HG03342 (cell line): ENCODE results near the gene PACRG.

Experiments
- ATAC-seq: cut with Tn5 transposase; IDR thresholded peaks from one replicate; pipeline ENCODE4 v1.9.1; 2021; ENCODE audit warnings: mild to moderate bottlenecking, moderate library complexity; ENCODE audit not compliant: unreplicated experiment

PACRG gene

DNA sequence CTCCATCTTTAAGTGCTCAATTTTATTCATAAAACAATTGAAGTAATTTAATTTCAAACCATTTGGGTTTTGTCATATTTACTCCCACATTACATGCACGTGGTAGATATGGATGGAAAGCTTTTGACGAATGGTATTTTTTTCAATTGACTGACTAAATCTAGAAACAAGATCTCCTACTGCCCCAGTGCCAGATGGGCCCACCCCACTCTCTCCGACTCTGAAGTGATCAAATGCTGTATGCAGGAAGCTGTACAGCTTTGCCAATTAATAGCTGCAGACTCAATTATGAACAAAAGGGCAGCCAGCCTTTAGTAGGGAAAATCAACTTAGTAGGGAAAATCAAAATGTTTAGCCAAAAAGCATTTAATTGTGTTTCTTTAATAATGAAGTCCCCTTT lies 46.2 kb downstream of the PACRG start:
- ATAC-seq = no peak

DNA sequence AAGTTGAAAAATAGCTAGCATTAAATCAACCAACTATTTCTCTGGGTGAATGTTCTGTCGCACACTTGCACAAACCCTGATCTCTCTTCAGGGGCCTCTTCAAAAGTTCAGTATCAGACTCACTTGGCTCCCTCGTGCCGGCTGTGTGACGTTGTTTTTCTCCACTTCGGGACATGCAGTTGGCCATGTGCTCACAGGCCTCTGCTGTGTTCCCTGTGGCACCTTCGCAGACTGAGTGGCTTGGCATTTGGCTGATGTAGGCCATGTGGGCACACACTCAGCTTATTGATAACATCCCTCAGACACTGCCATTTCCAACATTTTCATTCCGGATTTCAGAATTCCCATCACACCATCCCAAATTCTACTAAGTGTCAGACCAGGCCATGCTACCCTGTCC lies 49.3 kb downstream of the PACRG start:
- ATAC-seq = no peak

DNA sequence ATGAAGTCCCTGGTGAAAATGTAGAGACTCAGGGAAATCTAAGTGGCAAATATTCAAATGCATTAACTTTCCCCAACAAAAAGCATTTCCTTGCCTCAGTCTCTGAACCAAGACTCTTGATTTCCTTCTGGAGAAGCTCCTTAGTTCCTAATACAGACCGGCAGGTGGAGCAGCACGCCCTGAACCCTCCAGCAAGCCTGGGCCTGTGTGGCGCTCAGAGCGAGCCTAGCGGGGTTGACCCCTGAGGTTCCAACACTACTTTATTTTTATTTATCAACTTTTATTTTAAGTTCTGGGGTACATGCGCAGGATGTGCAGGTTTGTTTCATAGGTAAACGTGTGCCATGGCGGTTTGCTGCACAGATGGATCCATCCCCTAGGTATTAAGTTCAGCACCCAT lies 50.8 kb downstream of the PACRG start:
- ATAC-seq = no peak

- no peak for ATAC-seq
These were observed 58.0 kb downstream of the PACRG start for GRCh38 chr6:162785632-162786242.

- no peak for ATAC-seq
These were observed 70.9 kb downstream of the PACRG start for GRCh38 chr6:162798546-162799266.

DNA sequence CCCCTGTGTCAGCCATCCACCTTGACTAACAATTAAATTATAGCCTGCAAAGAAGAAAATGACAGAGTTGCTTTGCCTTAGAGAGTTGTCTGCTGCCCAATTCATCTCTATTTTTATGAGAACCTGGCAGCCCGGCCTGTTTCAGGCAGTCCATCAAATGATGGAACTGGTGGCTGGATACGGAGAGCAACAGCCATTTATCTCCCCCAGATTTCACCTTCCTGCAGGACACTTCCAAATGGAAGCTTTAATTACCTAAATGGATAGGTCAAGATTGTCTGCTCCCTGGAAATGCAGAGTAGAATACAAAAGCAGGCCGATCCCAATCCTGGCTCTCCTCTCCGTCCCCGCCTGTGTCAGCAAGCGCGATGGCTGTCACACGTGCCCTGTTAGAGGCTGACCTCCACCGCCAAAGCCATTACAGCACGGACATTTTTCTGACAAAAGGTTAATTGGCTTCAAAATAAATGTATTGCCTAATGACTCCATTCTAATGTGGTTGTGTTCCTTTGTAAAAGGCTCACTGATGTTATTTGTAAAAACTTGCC lies 86.7 kb downstream of the PACRG start:
- ATAC-seq = no peak

DNA sequence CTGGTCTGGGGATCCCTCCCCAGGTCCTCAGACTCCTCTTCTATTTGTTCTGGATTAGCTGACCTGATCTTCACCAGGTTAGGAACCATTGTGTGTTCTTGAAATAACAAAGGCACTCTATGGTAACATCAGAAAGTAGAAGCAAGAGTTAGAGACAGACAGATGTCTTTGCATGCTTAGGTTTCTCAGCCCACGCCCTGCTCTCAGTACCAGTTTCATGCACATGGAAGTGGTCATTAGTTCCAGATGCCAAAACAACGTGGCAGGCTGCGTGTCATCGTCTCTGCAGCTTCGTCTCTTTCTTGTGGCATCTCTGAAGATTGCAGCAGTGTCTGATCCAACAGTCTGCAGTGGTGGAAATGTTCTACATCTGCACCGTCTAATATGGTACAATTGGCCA lies 89.4 kb downstream of the PACRG start:
- ATAC-seq = no peak

DNA sequence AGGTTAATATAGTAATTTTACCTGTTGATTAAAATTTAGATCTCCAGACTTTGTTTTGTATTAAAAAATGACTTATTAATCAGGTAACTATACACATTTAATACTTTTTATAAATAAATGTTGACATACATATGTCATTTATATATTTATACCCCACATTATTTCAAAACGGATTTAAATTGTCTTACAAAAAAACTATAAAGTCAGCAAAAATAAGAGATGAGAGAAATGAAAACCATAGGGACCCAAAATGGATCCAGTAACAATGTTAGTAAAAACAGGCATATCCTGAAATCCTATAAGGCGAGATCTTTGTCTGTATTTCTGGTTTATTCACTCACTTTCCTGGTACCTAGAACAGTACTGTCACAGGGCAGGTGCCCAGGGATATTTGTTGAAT lies 91.5 kb downstream of the PACRG start:
- no peak for ATAC-seq

- no peak for ATAC-seq
These were observed 93.3 kb downstream of the PACRG start for GRCh38 chr6:162821102-162821501.

DNA sequence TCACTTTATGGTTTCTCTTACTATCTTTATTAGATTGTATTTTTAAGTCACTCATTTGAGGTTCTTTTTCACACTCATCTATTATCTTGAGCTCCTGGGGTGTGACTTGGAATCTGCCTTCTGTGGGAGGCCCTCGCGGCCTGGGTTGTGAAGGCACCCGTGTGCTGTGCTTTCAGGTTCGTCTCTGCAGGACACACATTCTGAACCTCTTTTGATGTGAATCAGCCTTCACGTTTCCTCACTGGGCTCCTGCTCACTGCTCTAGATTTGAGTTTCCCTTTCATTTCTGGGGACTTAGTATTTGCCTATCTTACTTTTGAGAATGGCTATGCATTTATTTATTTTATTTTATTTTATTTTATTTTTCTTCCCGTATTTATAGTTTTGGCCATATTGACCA lies 97.8 kb downstream of the PACRG start:
- ATAC-seq = no peak

GRCh38 chr6:162829013-162829742 lies 101.4 kb downstream of the PACRG start:
- no peak for ATAC-seq

DNA sequence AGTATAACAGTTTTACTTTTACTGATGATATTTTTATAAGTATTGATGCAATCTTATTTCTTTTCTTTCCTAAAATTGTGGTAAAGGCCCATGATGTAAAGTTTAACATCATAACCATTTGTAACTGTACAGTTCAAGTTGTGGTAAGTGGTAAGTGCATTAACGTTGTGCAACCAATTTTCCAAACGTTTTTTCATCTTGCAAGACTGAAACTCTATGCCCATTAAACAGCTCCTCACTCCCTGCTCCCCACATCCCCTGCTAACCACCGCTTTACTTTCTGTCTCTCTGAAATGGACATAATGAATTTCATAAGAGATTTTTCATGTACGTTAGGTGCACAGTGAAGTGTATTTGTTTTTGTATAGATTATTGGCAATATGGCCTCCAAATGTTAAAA lies 106.0 kb downstream of the PACRG start:
- no peak for ATAC-seq

- ATAC-seq = no peak
These were observed 118.2 kb downstream of the PACRG start for GRCh38 chr6:162845972-162846371.

DNA sequence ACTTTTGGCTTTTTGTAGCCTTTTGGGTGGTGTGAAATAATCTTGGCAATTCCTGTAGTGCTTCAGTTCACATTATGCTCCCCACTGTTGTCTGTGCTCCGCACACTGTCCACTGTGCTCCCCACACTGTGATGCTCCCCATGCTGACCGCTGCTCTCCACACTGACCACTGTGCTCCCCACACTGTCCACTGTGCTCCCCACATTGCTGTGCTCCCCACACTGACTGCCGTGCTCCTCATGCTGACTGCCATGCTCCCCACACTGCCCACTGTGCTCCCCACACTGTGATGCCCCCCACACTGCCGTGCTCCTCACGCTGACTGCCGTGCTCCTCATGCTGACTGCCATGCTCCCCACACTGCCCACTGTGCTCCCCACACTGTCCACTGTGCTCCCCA lies 118.9 kb downstream of the PACRG start:
- ATAC-seq = no peak

DNA sequence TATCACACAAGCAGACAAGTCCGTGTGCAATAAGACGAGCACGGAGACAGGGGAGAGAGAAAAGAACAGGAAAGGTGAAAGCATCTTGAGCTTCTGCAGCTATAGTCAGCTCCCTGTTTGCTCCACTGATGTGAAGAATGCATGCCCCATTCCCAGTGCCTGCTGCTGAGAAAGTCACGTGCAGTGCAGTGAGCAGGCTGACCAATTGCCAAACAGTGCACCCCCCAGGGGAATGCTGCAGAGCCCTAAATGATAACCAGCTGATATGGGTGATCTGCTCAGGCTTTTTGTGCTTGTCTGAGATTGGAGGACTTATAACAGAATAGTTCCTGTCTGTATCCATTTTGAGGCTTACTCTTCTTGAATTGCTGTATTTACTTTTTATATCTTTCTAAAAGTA lies 121.5 kb downstream of the PACRG start:
- no peak for ATAC-seq

DNA sequence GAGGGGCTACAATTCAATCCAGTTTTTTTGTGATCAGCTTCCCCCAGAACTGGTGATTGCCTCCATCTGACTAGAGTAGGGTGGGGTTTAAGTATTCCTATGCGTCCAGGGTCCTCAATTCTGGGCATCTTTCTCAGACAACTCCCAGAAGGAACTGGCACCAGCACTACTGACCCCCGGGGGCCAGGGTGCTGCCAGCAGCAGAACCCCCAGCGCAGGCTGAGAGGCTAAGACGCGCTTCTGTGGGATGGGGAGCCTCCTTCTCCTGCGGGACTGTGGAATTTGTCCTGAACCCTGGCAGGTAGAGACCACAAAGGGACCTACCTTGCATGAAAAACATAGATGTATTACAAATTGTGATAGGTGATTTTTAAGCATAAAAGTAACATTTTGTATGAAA lies 124.4 kb downstream of the PACRG start:
- ATAC-seq = no peak

DNA sequence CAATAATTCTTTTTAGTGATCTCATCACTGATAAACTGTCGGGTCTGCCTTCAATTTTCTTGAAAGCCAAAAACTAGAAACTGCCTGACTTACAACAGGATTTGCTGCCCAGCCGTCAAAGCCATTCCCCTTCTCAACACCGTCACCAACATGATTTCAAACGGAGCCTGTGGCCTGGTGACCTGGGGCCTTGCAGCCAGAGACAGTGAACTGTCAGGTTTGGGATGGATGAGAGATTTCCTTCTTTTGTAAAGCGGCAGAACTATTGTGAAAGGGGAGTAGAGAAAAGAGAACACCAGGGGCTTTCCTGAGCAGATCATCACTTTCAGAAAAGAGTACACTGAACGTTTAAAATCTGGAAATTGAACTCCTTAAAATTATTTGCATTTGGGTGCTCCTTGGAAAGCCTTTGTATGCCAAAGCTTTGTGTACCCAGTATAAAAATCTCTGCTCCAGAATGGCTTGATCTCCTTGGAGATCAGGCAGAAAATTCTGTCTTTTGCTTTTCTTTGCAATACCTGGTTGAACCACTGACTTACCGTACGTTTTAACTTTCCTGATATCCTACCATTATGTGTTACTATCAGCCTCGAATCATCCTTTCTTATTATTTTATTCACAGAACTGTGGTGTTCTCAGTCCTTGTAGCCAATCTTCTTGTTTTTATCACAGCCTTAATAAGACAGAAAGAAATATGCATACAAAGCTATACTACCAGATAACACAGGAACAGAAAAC lies 125.2 kb downstream of the PACRG start:
- no peak for ATAC-seq

DNA sequence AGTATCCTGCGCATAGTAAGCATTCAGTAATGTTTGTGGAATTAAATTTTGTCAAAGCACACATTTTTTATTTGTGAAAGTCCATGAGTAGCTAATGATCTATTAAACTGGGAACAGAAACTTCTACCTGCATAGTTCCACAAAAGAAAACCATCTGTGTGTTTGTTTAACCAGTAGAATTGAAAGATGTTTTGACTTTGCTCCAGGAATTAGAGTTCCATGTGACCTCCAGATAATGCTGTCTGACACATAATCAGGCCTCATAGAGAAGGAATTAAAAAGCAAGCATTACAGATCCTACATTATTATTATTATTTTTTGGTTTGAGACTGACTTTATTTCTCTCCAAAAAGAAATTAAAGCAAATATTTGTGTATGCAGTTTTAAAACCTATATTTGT lies 126.5 kb downstream of the PACRG start:
- no peak for ATAC-seq

GRCh38 chr6:162854734-162855191 lies 127.0 kb downstream of the PACRG start:
- ATAC-seq = no peak

- no peak for ATAC-seq
These were observed 129.1 kb downstream of the PACRG start for GRCh38 chr6:162856885-162857284.

- no peak for ATAC-seq
These were observed 129.6 kb downstream of the PACRG start for GRCh38 chr6:162857326-162857725.
